HEK293 (cell line): ENCODE results near the gene CWH43.

Source experiments
- CTCF ChIA-PET: fragments of 350-600 bp; formaldehyde crosslinking; extraction: SDS; loops from one replicate; lab custom pipeline; 2021; ENCODE audit warnings: antibody characterized with exemption; lab: Yijun Ruan, JAX
- POLR2A ChIA-PET: fragments of 300-600 bp; formaldehyde crosslinking; extraction: SDS; loops from one replicate; lab custom pipeline; 2020; ENCODE audit warnings: antibody characterized with exemption, inconsistent platforms; lab: Yijun Ruan, JAX
- H3K27ac ChIP-seq: fragments of 200-500 bp; sonication (Bioruptor generic); 2 replicates; pipeline ENCODE4 v1.5.1; 2014; ENCODE audit warnings: low read depth, low read length, control low read depth, inconsistent platforms; ENCODE audit errors: extremely low read depth
- H3K36me3 ChIP-seq, 2 experiments: fragments of 200-500 bp in 1 of 2; sonication (Bioruptor generic) in 1 of 2; 1 replicate in 1 of 2; 2 replicates in 1 of 2; pipeline ENCODE4 v1.5.1; 2014 to 2017; ENCODE audit warnings: inconsistent platforms in 2 of 2, low read length in 2 of 2; ENCODE audit not compliant: control insufficient read depth in 2 of 2, insufficient read depth in 1 of 2
- H3K4me1 ChIP-seq: fragments of 200-500 bp; sonication (Bioruptor generic); 2 replicates; pipeline ENCODE4 v1.5.1; 2014; ENCODE audit warnings: mild to moderate bottlenecking, low read length, inconsistent platforms; ENCODE audit not compliant: control insufficient read depth, insufficient read depth
- H3K4me3 ChIP-seq: 2 replicates; pipeline ENCODE4 v1.5.1; 2011; ENCODE audit warnings: low read depth, mild to moderate bottlenecking, control low read depth, low read length, moderate library complexity
- H3K9me3 ChIP-seq: fragments of 200-500 bp; sonication (Bioruptor generic); 2 replicates; pipeline ENCODE4 v1.5.1; 2014; ENCODE audit warnings: low read depth, low read length, inconsistent platforms; ENCODE audit not compliant: control insufficient read depth, insufficient read depth
- BCL11B ChIP-seq: fragments of 450-650 bp; formaldehyde crosslinking; IDR thresholded peaks from 2 replicates; pipeline ENCODE4 v1.5.1; 2016; ENCODE audit warnings: low read depth, missing biosample characterization, missing genetic modification characterization
- CTCF ChIP-seq: fragments of 450-650 bp; formaldehyde crosslinking; IDR thresholded peaks from 2 replicates; pipeline ENCODE4 v1.5.1; 2016; ENCODE audit warnings: missing biosample characterization, missing genetic modification characterization
- IKZF3 ChIP-seq: fragments of 450-650 bp; IDR thresholded peaks from 2 replicates; pipeline ENCODE4 v1.5.0; 2018; ENCODE audit warnings: missing biosample characterization, mild to moderate bottlenecking, missing genetic modification characterization, moderate library complexity
- KLF8 ChIP-seq: fragments of 450-650 bp; formaldehyde crosslinking; IDR thresholded peaks from 2 replicates; pipeline ENCODE4 v1.5.1; 2016; ENCODE audit warnings: missing biosample characterization, missing genetic modification characterization
- SP3 ChIP-seq: fragments of 450-650 bp; formaldehyde crosslinking; IDR thresholded peaks from 2 replicates; pipeline ENCODE4 v1.5.1; 2016; ENCODE audit warnings: missing biosample characterization, missing genetic modification characterization
- YY2 ChIP-seq: fragments of 450-650 bp; formaldehyde crosslinking; IDR thresholded peaks from 2 replicates; pipeline ENCODE4 v1.5.1; 2016; ENCODE audit warnings: missing biosample characterization, missing genetic modification characterization
- ZBTB48 ChIP-seq: fragments of 450-650 bp; formaldehyde crosslinking; IDR thresholded peaks from 2 replicates; pipeline ENCODE4 v1.5.1; 2016; ENCODE audit warnings: missing biosample characterization, missing genetic modification characterization
- ZNF121 ChIP-seq: fragments of 450-650 bp; formaldehyde crosslinking; IDR thresholded peaks from 2 replicates; pipeline ENCODE4 v1.5.1; 2016; ENCODE audit warnings: missing biosample characterization, missing genetic modification characterization
- ZNF133 ChIP-seq: fragments of 450-650 bp; formaldehyde crosslinking; IDR thresholded peaks from 2 replicates; pipeline ENCODE4 v1.5.1; 2016; ENCODE audit warnings: missing biosample characterization, missing genetic modification characterization
- ZNF175 ChIP-seq: fragments of 450-650 bp; formaldehyde crosslinking; IDR thresholded peaks from 2 replicates; pipeline ENCODE4 v1.5.1; 2016; ENCODE audit warnings: missing biosample characterization, missing genetic modification characterization
- ZNF239 ChIP-seq: fragments of 450-650 bp; formaldehyde crosslinking; IDR thresholded peaks from 2 replicates; pipeline ENCODE4 v1.5.1; 2016; ENCODE audit warnings: missing biosample characterization, missing genetic modification characterization
- ZNF280C ChIP-seq: fragments of 450-650 bp; formaldehyde crosslinking; IDR thresholded peaks from 2 replicates; pipeline ENCODE4 v1.5.1; 2016; ENCODE audit warnings: missing biosample characterization, missing genetic modification characterization
- ZNF366 ChIP-seq: fragments of 450-650 bp; formaldehyde crosslinking; conservative IDR thresholded peaks from 2 replicates; pipeline ENCODE4 v1.5.1; 2016; ENCODE audit warnings: missing biosample characterization, missing genetic modification characterization
- ZNF391 ChIP-seq: fragments of 450-650 bp; formaldehyde crosslinking; IDR thresholded peaks from 2 replicates; pipeline ENCODE4 v1.5.1; 2016; ENCODE audit warnings: low read depth, missing biosample characterization, missing genetic modification characterization, borderline replicate concordance
- ZNF433 ChIP-seq: fragments of 450-650 bp; formaldehyde crosslinking; IDR thresholded peaks from 2 replicates; pipeline ENCODE4 v1.5.1; 2016; ENCODE audit warnings: missing biosample characterization, missing genetic modification characterization, low read depth
- ZNF449 ChIP-seq: fragments of 450-650 bp; formaldehyde crosslinking; IDR thresholded peaks from 2 replicates; pipeline ENCODE4 v1.5.1; 2017; ENCODE audit warnings: missing biosample characterization, mild to moderate bottlenecking, missing genetic modification characterization, moderate library complexity
- ZNF529 ChIP-seq: fragments of 450-650 bp; formaldehyde crosslinking; IDR thresholded peaks from 2 replicates; pipeline ENCODE4 v1.5.1; 2017; ENCODE audit warnings: missing genetic modification characterization, missing biosample characterization; ENCODE audit not compliant: insufficient replicate concordance
- ZNF639 ChIP-seq: fragments of 450-650 bp; formaldehyde crosslinking; IDR thresholded peaks from 2 replicates; pipeline ENCODE4 v1.5.1; 2016; ENCODE audit warnings: missing biosample characterization, missing genetic modification characterization
- ZNF654 ChIP-seq: fragments of 450-650 bp; formaldehyde crosslinking; IDR thresholded peaks from 2 replicates; pipeline ENCODE4 v1.5.1; 2016; ENCODE audit warnings: low read depth, missing biosample characterization, missing genetic modification characterization
- ZNF677 ChIP-seq: fragments of 450-650 bp; IDR thresholded peaks from 2 replicates; pipeline ENCODE4 v1.5.0; 2018; ENCODE audit warnings: missing biosample characterization, mild to moderate bottlenecking, missing genetic modification characterization, moderate library complexity

The CWH43 gene

GRCh38 chr4:49032440-49033161, 46.5 kb downstream of the CWH43 start:
- Histone ChIP-seq H3K4me1 (no peaks in the 10 kb centered on the region), H3K27ac (no peak overlapping the region), H3K9me3 (no peaks in the 10 kb centered on the region), H3K36me3 (no peaks in the 10 kb centered on the region), H3K4me3 (no peak overlapping the region)
- TF ChIP-seq CTCF (tag by site-specific recombination) (0 out of 2 replicates have a peak, but pooled peaks have one; percentile 37), ZNF654 (tag by site-specific recombination) (peak; percentile 82), ZNF239 (no peak)
- ChIA-PET POLR2A (no interaction called here), CTCF (interaction anchor here (0.7 to 1.1 kb wide), 2 partner anchors 12 to 26 kb away, joined by 3 read pairs; no protein-coding TSS in a partner anchor)

GRCh38 chr4:49036528-49036927, 50.5 kb downstream of the CWH43 start:
- ChIA-PET POLR2A (no interaction called here), CTCF (no interaction called here)
- Histone ChIP-seq H3K9me3 (no peaks in the 10 kb centered on the region), H3K4me3 (no peak overlapping the region), H3K36me3 (no peaks in the 10 kb centered on the region), H3K27ac (no peak overlapping the region), H3K4me1 (no peaks in the 10 kb centered on the region)
- TF ChIP-seq ZNF121 (tag by site-specific recombination) (no peak), IKZF3 (tag by site-specific recombination) (no peak), ZNF280C (tag by site-specific recombination) (no peak), ZNF391 (tag by site-specific recombination) (no peak), KLF8 (no peak), ZNF366 (no peak), ZNF175 (tag by site-specific recombination) (no peak), ZNF433 (tag by site-specific recombination) (no peak), ZBTB48 (tag by site-specific recombination) (no peak), ZNF449 (no peak), YY2 (tag by site-specific recombination) (no peak), ZNF529 (tag by site-specific recombination) (no peak), ZNF133 (tag by site-specific recombination) (no peak)

GRCh38 chr4:49044270-49044669, 58.2 kb downstream of the CWH43 start:
- no peaks in the 10 kb centered on the region for H3K9me3 ChIP-seq
- no peak overlapping the region for H3K27ac ChIP-seq

More at GRCh38 chr4:49044270-49044669, 58.2 kb downstream of the CWH43 start:
- H3K4me3 ChIP-seq = no peak overlapping the region
- no peaks in the 10 kb centered on the region for H3K36me3 ChIP-seq
- POLR2A ChIA-PET = no interaction called here
- CTCF ChIA-PET = interaction anchor here (0.6 to 1.0 kb wide), 2 partner anchors 10 to 12 kb away, joined by 3 read pairs; no protein-coding TSS in a partner anchor
- H3K4me1 ChIP-seq = no peaks in the 10 kb centered on the region
- TF ChIP-seq ZNF677 (tag by site-specific recombination) (no peak), BCL11B (tag by site-specific recombination) (no peak), SP3 (no peak), ZNF639 (tag by site-specific recombination) (no peak)
